Prostate gland (tissue), 2 donors: ENCODE data around the gene KRT33A.

Experiments
- CTCF ChIP-seq, 4 experiments: fragments of 200-600 bp in 2 of 4; fragments of 450-650 bp in 2 of 4; sonication (generic) in 2 of 4; IDR thresholded peaks; 1 replicate in 3 of 4; 2 replicates in 1 of 4; pipeline ENCODE4 v1.5.1; 2016 to 2019; ENCODE audit warnings: antibody characterized with exemption in 4 of 4, mild to moderate bottlenecking in 2 of 4, moderate library complexity in 2 of 4
- POLR2A ChIP-seq: fragments of 450-650 bp; IDR thresholded peaks from one replicate; pipeline ENCODE4 v1.6.1; 2016; ENCODE audit warnings: antibody characterized with exemption, mild to moderate bottlenecking

DNA sequence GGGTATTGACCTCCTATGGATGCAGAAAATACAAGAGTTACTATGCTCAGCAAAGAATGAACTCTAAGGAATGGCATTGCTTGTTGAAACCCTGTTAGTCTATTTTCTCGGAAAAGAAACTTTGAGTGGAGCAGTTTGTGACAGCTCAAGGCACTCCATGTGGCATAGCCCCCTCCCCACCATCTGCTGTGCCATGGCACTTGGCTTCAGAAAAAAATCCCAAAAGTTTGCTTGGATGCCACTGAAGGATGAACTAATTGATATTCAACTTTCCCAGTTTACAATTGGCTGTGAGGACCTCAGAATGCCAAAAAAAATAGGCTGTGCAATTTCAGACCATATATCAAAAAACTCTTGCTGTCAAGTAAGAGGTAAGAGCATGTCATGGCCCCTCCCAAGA is 45.0 kb upstream of the KRT33A start:
- TF ChIP-seq POLR2A (no peak), CTCF (IDR thresholded peaks at IDR 0.05) (no peak)
